Measurements from ENCODE around the gene CPD.
"Not testable (repeated sequence)": the region's sequence is repeated elsewhere in the genome, so short reads cannot be mapped to it uniquely, and the experiment has no call there.

The CPD gene

GRCh38 chr17:30378825-30379302, at the start of gene CPD:
Gene CPD, plus strand, starts transcription at chr17:30378927. Its CDS starts 54 bp downstream, at chr17:30378981.
- DNase-seq = peak; percentile 98

- peak; percentile 89 for DNase-seq
Measured at GRCh38 chr17:30332057-30332542, 46.6 kb upstream of the CPD start.

GRCh38 chr17:30333503-30334360, 45.0 kb upstream of the CPD start, which contains the start of gene TMIGD1:
Gene TMIGD1, minus strand, starts transcription at chr17:30334057. Its CDS starts 1,924 bp downstream, at chr17:30332133.
- no peak for DNase-seq

- DNase-seq = no peak
Measured at GRCh38 chr17:30334421-30334820, 44.3 kb upstream of the CPD start.

GRCh38 chr17:30336369-30337171, 42.2 kb upstream of the CPD start:
- peak; percentile 77 for DNase-seq

- DNase-seq = no peak
Measured at GRCh38 chr17:30337393-30337999, 41.2 kb upstream of the CPD start.

- DNase-seq = no peak
Measured at GRCh38 chr17:30339086-30339485, 39.6 kb upstream of the CPD start.

- DNase-seq = no peak
Measured at GRCh38 chr17:30340801-30341356, 37.8 kb upstream of the CPD start.

GRCh38 chr17:30341703-30342249, 37.0 kb upstream of the CPD start:
- DNase-seq = no peak

- not testable (repeated sequence) for DNase-seq
Measured at GRCh38 chr17:30343244-30343643, 35.5 kb upstream of the CPD start.

- no peak for DNase-seq
Measured at GRCh38 chr17:30343796-30344195, 34.9 kb upstream of the CPD start.

GRCh38 chr17:30344283-30345088, 34.2 kb upstream of the CPD start:
- no peak for DNase-seq

GRCh38 chr17:30345089-30345433, 33.7 kb upstream of the CPD start:
- no peak for DNase-seq

GRCh38 chr17:30345527-30346075, 33.1 kb upstream of the CPD start:
- DNase-seq = peak; percentile 71

- DNase-seq = no peak
Measured at GRCh38 chr17:30346221-30346795, 32.4 kb upstream of the CPD start.

- no peak for DNase-seq
Measured at GRCh38 chr17:30347488-30347887, 31.2 kb upstream of the CPD start.

- DNase-seq = no peak
Measured at GRCh38 chr17:30349252-30349651, 29.5 kb upstream of the CPD start.

GRCh38 chr17:30351263-30351662, 27.5 kb upstream of the CPD start:
- not testable (repeated sequence) for DNase-seq

- DNase-seq = no peak
Measured at GRCh38 chr17:30351735-30352134, 27.0 kb upstream of the CPD start.

GRCh38 chr17:30352240-30352814, 26.4 kb upstream of the CPD start:
- no peak for DNase-seq

GRCh38 chr17:30354701-30355100, 24.0 kb upstream of the CPD start:
- no peak for DNase-seq

All from activated CD4-positive, alpha-beta T cell treated with anti-CD3 and anti-CD28 coated beads, Interleukin-10, Interleukin-2, amounts not matched to agents 100 ng/mL and 50 ng/mL, durations not matched to agents 16 hours and 8 hours (primary cell).